HG03460 (cell line): ENCODE measurements around the gene KLHDC9.

Experiments used
- ATAC-seq: cut with Tn5 transposase; IDR thresholded peaks from one replicate; pipeline ENCODE4 v1.9.1; 2021; ENCODE audit not compliant: unreplicated experiment

KLHDC9 gene

GRCh38 chr1:161076410-161076809, 21.8 kb upstream of the KLHDC9 start:
- no peak for ATAC-seq

DNA sequence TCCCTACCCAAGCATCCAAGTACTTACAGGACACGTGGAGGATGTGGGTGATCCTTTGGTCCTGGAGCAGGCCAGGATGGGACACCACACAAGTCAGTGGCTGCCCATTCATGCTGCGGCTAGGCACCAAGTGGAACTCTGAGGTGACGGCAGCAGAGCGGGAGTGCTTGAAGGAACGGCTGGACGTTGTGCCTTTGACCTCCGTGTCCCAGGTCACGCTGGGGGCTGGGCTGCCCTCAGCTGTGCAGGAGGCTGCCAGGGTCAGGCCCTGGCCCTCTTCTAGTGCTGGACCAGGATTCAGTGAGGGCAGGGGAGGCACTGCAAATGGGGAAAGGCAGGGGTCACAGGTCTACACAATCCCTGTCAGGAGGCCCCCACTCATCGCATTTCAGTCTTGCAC, 20.7 kb upstream of the KLHDC9 start:
- ATAC-seq, result no peak

- no peak for ATAC-seq
Observed at GRCh38 chr1:161079436-161080110, 18.6 kb upstream of the KLHDC9 start.

DNA sequence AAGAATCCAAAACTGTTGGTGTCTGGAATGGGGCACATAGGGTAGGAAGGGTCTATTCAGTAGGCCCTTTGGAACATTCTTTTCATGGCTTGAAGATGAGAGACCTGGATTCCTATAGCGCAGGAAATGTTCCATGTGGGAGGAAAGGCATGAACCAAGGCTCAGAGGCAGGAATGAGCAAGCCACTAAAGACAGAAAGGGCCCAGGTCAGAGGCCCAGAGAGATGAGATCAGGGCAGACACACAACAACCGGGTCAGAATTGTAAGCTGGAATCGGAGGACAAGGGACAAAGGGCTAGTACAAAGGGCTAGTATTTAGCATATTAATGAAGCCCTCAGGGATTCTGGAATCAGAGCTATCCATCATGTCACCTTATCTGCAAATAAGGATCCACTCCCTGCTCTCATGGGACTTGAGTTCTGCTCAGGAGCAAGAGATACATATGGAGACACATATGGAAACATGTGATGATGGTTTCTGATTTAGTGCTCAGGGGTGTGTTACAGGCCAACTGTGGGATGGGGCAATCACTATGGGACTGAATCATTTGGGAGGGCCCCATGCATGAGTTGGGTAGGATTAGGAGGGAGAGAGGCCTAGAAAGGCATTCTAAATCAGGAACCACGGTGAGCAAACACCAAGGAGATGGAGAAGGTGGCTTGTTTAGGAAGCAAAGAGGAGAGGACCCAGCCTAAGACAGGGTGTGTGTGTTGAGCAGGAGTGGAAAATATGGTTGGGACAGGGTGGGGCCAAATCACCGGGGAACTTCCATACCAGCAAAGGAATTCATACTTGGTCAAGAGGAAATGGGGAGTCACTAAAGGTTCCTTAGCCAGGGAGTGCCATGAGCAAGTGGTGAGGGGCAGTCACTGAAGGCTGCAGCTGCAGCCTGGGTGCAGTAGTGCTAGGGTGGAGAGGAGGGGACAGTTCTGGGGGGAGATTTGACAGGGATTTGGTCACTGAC, 17.4 kb upstream of the KLHDC9 start:
- no peak for ATAC-seq

- ATAC-seq, result no peak
Observed at GRCh38 chr1:161081519-161081918, 16.6 kb upstream of the KLHDC9 start.

DNA sequence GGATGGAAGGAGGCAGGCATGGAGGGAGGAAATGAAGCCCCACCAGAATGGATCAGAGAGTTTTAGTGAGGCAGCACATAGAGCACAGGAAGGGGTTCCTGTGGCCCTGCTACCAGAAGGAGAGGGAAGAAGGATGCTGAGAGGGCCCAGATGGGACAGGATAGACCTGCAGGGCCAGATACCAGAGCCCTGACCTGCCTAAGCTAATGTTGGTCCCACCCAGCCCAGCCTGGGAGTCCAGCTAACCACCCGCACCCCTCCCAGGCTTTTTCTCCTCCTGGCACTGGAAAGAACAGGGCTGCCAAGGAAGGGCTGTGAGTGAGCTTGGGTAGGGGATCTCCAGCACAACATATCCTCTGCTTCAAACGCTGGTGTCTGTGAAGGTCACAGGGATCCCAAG, 15.7 kb upstream of the KLHDC9 start:
- no peak for ATAC-seq

DNA sequence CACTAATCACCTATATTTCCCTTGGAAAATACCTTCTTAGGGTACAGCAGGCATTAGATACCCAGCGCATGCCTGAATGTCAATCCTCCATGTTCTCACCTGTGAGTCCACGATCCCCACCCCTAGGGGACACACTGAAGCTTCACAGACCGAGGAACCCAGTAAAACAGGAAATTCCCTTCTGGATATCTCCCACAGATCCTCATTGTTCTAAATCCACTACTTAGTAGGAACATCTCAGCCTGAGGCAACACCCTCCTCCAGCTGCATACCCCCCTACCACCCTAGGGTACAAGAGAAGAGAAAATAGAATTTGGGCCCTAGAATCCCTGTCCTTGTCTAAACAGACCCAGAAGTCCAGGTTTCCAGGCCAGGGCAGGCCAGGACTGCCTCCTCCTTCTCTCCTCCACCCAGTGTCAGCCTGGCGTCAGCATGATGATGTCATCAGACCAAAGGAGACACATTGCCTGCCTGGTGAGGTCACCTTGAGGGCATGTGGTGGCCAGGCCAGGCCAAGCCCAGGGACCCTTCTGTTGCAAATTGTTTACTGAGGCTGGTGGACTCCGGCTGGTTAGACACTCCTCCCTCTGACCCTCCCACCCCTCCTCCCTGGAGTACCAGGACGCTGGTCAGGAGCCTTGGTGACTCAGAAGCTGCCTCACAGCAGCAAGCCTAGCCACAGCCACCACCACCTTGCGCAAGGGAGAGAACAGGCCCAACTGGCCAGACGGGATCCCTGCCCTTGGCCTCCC, 15.0 kb upstream of the KLHDC9 start:
- no peak for ATAC-seq

GRCh38 chr1:161083748-161084596, 14.2 kb upstream of the KLHDC9 start:
- ATAC-seq, result no peak

GRCh38 chr1:161084597-161084988, 13.6 kb upstream of the KLHDC9 start:
- no peak for ATAC-seq

DNA sequence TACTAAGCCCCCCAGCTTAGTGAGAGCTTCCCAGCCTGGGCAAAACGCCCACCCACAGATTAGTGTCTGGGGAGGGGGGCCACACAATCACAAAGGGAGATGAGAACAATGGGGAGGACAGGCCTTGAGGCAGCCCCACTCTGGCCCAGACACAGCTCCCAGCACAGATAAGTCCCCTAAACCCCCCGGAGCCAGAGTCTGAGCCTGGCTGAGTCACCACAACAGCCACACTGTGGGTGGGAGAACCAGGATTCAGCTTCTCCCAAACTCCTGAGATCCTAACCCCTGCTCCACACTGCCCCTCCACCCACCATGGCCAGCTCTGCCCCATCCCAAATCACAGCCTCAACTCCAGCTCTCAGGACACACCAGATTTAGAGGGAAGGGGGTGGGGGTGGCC, 13.0 kb upstream of the KLHDC9 start:
- ATAC-seq, result no peak

- no peak for ATAC-seq
Observed at GRCh38 chr1:161086457-161086856, 11.7 kb upstream of the KLHDC9 start.

DNA sequence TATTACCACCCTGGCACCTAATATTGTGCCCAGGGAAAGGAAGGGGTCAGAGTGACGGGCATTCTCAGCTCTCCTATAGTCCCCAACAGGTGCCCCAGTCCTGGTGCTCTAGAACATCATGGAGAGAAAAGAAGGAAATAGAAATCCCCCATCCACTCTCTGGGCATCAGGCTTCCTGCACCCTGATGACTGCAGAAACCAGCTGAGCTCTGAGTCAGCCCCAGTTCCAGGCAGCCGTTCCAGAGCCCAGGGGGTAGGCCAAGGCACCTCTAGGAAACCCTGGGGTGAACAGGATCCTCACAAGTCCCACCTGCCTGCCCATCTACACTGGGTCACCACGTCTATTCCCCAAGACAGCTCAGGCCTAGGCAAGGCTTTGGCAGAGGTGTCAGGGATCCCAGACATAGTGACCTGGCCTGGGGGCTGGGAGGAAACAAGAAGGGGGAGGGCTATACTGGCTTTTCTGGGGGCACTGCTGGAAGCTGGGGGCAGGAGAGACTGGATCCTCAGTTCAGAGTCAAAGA, 9.5 kb upstream of the KLHDC9 start:
- no peak for ATAC-seq

DNA sequence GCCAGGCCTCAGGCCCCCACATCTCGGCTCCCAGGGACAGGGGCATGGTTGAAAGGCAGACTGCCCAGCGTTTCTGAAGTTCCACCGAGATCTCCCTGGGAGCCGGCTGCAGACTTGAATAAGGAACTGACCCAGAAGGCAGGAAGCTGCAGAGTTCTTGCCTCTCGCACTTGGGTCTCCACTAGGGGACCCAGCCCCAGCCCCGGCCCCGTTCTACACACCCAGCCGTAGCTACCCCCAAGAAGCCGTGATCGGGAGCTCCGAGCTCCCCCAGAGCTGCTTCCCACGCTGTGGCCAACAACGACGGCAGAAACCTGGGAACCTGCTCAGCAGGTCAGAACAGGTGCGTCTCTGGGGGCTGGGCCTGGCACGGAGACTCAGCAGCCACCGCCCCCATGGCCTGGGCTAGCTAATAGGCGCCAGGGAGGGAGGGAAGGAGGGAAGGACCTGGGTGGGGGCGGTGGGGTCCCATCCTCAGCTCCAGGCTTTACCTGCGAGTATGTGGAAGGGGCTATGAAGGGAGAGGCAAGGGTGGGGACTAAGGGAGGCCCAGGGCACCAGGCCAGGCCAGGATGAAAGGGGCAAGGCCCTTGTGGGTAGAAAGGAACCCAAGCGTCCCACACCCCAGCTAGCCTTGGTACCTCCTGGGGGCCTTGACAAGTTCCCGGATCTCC, 8.8 kb upstream of the KLHDC9 start, which contains the start of gene NECTIN4:
Gene NECTIN4, minus strand, starts transcription at position 308 of the 674 bp plus-strand sequence. Its CDS starts 262 bp downstream, at position 46.
- ATAC-seq, result no peak

GRCh38 chr1:161089938-161090337, 8.2 kb upstream of the KLHDC9 start:
- ATAC-seq, result no peak

DNA sequence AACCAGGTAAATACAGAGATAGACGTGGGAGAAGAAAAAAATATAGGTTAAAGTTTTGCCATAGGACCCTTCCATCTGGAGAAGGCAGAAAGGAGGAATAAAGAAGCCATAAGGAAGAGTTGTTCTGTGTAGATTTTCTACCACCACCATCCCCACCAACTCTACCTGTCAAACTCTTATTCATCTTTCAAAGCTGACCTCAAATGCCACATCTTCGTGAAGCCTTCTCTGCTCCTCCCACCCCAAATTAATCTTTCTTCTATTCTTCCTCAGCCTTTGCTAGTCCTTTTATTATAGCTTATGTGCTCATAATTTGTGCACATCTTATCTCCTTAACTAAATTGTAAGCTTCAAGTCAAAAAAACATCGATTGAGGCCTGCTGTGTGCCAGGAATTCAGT, 7.5 kb upstream of the KLHDC9 start:
- ATAC-seq, result no peak

DNA sequence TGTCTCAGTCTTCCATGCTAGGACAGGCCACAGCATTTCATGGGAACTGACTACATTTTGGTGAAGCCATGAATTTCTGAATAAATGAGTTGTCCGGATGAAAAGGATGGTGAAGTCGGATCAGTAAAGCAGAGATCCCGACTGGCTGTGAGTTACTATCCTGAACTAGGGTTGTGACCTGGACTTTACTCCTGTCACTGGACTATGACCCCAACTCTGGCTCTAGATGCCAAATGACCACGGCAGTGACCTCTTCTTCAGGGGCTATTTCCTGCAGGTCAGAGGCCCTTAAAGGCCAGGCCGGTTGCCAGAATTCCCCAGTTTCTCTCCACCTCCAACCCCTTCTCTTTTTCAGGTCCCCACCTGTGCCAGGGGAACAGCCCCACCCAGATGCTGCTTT, 7.1 kb upstream of the KLHDC9 start:
- no peak for ATAC-seq

DNA sequence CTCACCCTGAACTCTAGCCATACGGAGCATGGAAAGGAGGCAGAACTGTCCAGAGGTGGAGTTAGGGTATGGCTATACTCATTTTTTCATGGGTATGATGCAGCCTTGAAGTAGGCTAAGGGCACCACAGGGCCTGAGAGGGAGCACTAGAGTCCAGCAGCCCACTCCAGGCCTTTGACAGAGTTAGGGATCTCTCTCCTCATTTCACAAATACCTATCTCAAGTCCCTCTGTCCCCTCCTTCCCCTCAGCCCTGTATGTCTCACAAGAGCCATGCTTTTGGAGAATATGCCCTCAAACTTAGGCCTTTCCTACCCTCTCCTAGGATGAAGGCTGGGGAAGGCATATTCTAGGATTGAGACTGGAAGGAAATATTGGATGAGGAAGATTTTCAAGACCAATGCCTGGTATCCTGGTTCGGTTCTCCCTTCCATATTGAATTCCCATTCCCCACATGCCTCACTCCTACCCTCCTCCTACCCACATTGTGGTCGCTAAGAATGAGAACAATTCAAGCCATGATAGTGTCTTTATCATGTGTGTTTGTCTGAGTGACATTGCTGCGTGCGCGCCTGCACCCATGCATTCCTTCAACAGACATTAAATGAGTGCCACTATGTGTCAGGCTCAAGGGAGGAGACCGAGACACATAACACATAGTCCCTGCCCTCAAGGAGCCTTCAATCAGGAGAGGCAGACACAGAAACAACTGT, 6.2 kb upstream of the KLHDC9 start:
- no peak for ATAC-seq

- ATAC-seq, result no peak
Observed at GRCh38 chr1:161092621-161093028, 5.5 kb upstream of the KLHDC9 start.

GRCh38 chr1:161094481-161094880, 3.7 kb upstream of the KLHDC9 start:
- ATAC-seq, result no peak
